ENCODE results near the gene SLAMF6.

SLAMF6 gene

GRCh38 chr1:160460683-160461287 is 62.3 kb downstream of the SLAMF6 start:
- TF ChIP-seq POLR2AphosphoS5 (IDR thresholded peaks at IDR 0.05; ENCODE audit: low read depth, low read length) = no peak
- no peak for TF ChIP-seq FOXP2 (optimal IDR thresholded peaks at IDR 0.05; ENCODE audit: borderline replicate concordance, extremely low read depth, extremely low read length, insufficient read depth)
- no peak for TF ChIP-seq TAF1 (IDR thresholded peaks at IDR 0.05; ENCODE audit: borderline replicate concordance, insufficient read depth, low read length)
- TF ChIP-seq SIN3A (IDR thresholded peaks at IDR 0.05; ENCODE audit: borderline replicate concordance, insufficient read depth, low read length) = no peak
- no peak for TF ChIP-seq REST (IDR thresholded peaks at IDR 0.05; ENCODE audit: insufficient read depth in 1 of 2, low read depth in 2 of 2, low read length in 2 of 2)

- no peak for TF ChIP-seq SIN3A (IDR thresholded peaks at IDR 0.05; ENCODE audit: borderline replicate concordance, insufficient read depth, low read length)
- no peak for TF ChIP-seq POLR2AphosphoS5 (IDR thresholded peaks at IDR 0.05; ENCODE audit: low read depth, low read length)
- TF ChIP-seq TAF1 (IDR thresholded peaks at IDR 0.05; ENCODE audit: borderline replicate concordance, insufficient read depth, low read length) = no peak
- no peak for TF ChIP-seq FOXP2 (optimal IDR thresholded peaks at IDR 0.05; ENCODE audit: borderline replicate concordance, extremely low read depth, extremely low read length, insufficient read depth)
- no peak for TF ChIP-seq REST (IDR thresholded peaks at IDR 0.05; ENCODE audit: insufficient read depth in 1 of 2, low read depth in 2 of 2, low read length in 2 of 2)
These were observed 62.8 kb downstream of the SLAMF6 start for GRCh38 chr1:160460214-160460642.

GRCh38 chr1:160459687-160460086 is 63.4 kb downstream of the SLAMF6 start:
- TF ChIP-seq FOXP2 (optimal IDR thresholded peaks at IDR 0.05; ENCODE audit: borderline replicate concordance, extremely low read depth, extremely low read length, insufficient read depth) (no peak), TAF1 (IDR thresholded peaks at IDR 0.05; ENCODE audit: borderline replicate concordance, insufficient read depth, low read length) (no peak), SIN3A (IDR thresholded peaks at IDR 0.05; ENCODE audit: borderline replicate concordance, insufficient read depth, low read length) (no peak), POLR2AphosphoS5 (IDR thresholded peaks at IDR 0.05; ENCODE audit: low read depth, low read length) (no peak), REST (IDR thresholded peaks at IDR 0.05; ENCODE audit: insufficient read depth in 1 of 2, low read depth in 2 of 2, low read length in 2 of 2) (no peak)

GRCh38 chr1:160459056-160459455 is 64.0 kb downstream of the SLAMF6 start:
- TF ChIP-seq TAF1 (IDR thresholded peaks at IDR 0.05; ENCODE audit: borderline replicate concordance, insufficient read depth, low read length) = no peak
- TF ChIP-seq FOXP2 (optimal IDR thresholded peaks at IDR 0.05; ENCODE audit: borderline replicate concordance, extremely low read depth, extremely low read length, insufficient read depth) = no peak
- no peak for TF ChIP-seq REST (IDR thresholded peaks at IDR 0.05; ENCODE audit: insufficient read depth in 1 of 2, low read depth in 2 of 2, low read length in 2 of 2)
- no peak for TF ChIP-seq POLR2AphosphoS5 (IDR thresholded peaks at IDR 0.05; ENCODE audit: low read depth, low read length)
- TF ChIP-seq SIN3A (IDR thresholded peaks at IDR 0.05; ENCODE audit: borderline replicate concordance, insufficient read depth, low read length) = no peak

Measured in PFSK-1 (cell line).